Measurements from ENCODE around the gene FAM131A. TPM values are rescaled to one million over a fixed set of nuclear protein-coding genes. Genes with fewer than 3 reads are reported as not detected.
"Not testable (repeated sequence)": the region's sequence is repeated elsewhere in the genome, so short reads cannot be mapped to it uniquely, and the experiment has no call there.

Gene FAM131A
- total and polyA plus RNA-seq, 10 donors: 6.5 to 24.6 (median 14.3) TPM

GRCh38 chr3:184336547-184337398 lies 627 bp upstream of the FAM131A start:
- 21 to 30% (median 25%) methylated on average over 12 to 17 of the region's 17 CpGs for WGBS, 5 donors

GRCh38 chr3:184337981-184338380 lies 581 bp downstream of the FAM131A start:
- Histone ChIP-seq H3K27ac (peak overlapping the region in 5 of 8 donors; percentile 7 to 49 (median 11)), H3K4me1 (peaks cover 8 to 64% (median 33%) of the 10 kb centered on the region in 6 donors), H3K4me3 (peak overlapping the region in 1 of 8 donors; percentile 39), H3K36me3 (peaks cover 0 to 49% (median 36%) of the 10 kb centered on the region in 6 donors), H3K9me3 (no peaks in the 10 kb centered on the region), H3K27me3 (replicated peaks in 1 of 7) (peaks cover 0 to 5% (median 0%) of the 10 kb centered on the region in 7 donors)
- WGBS, 5 donors: 75 to 87% (median 84%) methylated on average over 7 of the region's 7 CpGs
- no peak for DNase-seq
- TF ChIP-seq POLR2AphosphoS5 (IDR thresholded peaks at IDR 0.05): no peak
- no peak for TF ChIP-seq POLR2A (IDR thresholded peaks at IDR 0.05)
- intact Hi-C loops (cut with DNase I; ENCODE audit: low total_unique reads): no loop called here

More at GRCh38 chr3:184336547-184337398, 627 bp upstream of the FAM131A start:
- TF ChIP-seq POLR2AphosphoS5 (IDR thresholded peaks at IDR 0.05) (peak in 2 of 3 donors; percentile 3 to 17), CTCF (IDR thresholded peaks at IDR 0.05 in 8 of 11, conservative IDR thresholded peaks at IDR 0.05 in 3 of 11) (no peak)
- Histone ChIP-seq H3K36me3 (peaks cover 3 to 49% (median 36%) of the 10 kb centered on the region in 6 donors), H3K4me3 (peak overlapping the region; percentile 59 to 83 (median 75)), H3K27ac (peak overlapping the region; percentile 83 to 95 (median 89)), H3K4me1 (peaks cover 8 to 74% (median 40%) of the 10 kb centered on the region in 6 donors), H3K27me3 (replicated peaks in 1 of 7) (peaks cover 0 to 5% (median 0%) of the 10 kb centered on the region in 7 donors), H3K9me3 (no peaks in the 10 kb centered on the region)
- DNase-seq: no peak
- intact Hi-C loops (cut with DNase I; ENCODE audit: low total_unique reads): no loop called here

- Histone ChIP-seq H3K36me3 (peaks cover 0 to 49% (median 33%) of the 10 kb centered on the region in 6 donors), H3K4me3 (peak overlapping the region in 1 of 8 donors; percentile 39), H3K4me1 (peaks cover 8 to 61% (median 33%) of the 10 kb centered on the region in 6 donors), H3K27ac (peak overlapping the region in 5 of 8 donors; percentile 7 to 49 (median 11)), H3K9me3 (no peaks in the 10 kb centered on the region), H3K27me3 (replicated peaks in 1 of 7) (peaks cover 0 to 5% (median 0%) of the 10 kb centered on the region in 7 donors)
- intact Hi-C loops (cut with DNase I; ENCODE audit: low total_unique reads): no loop called here
- DNase-seq: no peak
- TF ChIP-seq POLR2A (IDR thresholded peaks at IDR 0.05) (no peak), POLR2AphosphoS5 (IDR thresholded peaks at IDR 0.05) (peak in 1 of 3 donors; percentile 66), CTCF (IDR thresholded peaks at IDR 0.05 in 8 of 11, conservative IDR thresholded peaks at IDR 0.05 in 3 of 11) (peak in 1 of 11 experiments; percentile 15)
- 16 to 65% (median 39%) methylated on average over 20 to 37 of the region's 37 CpGs for WGBS, 5 donors
Measured at GRCh38 chr3:184338511-184338945, 1.1 kb downstream of the FAM131A start.

GRCh38 chr3:184339001-184339400 lies 1.6 kb downstream of the FAM131A start:
- Histone ChIP-seq H3K4me3 (peak overlapping the region in 1 of 8 donors; percentile 39), H3K27me3 (replicated peaks in 1 of 7) (peaks cover 0 to 5% (median 0%) of the 10 kb centered on the region in 7 donors), H3K9me3 (no peaks in the 10 kb centered on the region), H3K36me3 (peaks cover 0 to 49% (median 28%) of the 10 kb centered on the region in 6 donors), H3K27ac (peak overlapping the region in 1 of 8 donors; percentile 49), H3K4me1 (peaks cover 8 to 56% (median 31%) of the 10 kb centered on the region in 6 donors)
- no peak for DNase-seq
- intact Hi-C loops (cut with DNase I; ENCODE audit: low total_unique reads): no loop called here
- TF ChIP-seq POLR2A (IDR thresholded peaks at IDR 0.05) (no peak), POLR2AphosphoS5 (IDR thresholded peaks at IDR 0.05) (no peak), CTCF (IDR thresholded peaks at IDR 0.05 in 8 of 11, conservative IDR thresholded peaks at IDR 0.05 in 3 of 11) (no peak)
- 76 to 87% (median 82%) methylated on average over 8 of the region's 8 CpGs for WGBS, 5 donors

GRCh38 chr3:184339451-184340135 lies 2.2 kb downstream of the FAM131A start:
- H3K36me3 ChIP-seq: peaks cover 0 to 49% (median 26%) of the 10 kb centered on the region in 6 donors
- H3K4me3 ChIP-seq; H3K27ac ChIP-seq; DNase-seq; intact Hi-C loops (cut with DNase I; ENCODE audit: low total_unique reads); H3K27me3 ChIP-seq (replicated peaks in 1 of 7); H3K9me3 ChIP-seq: not testable (repeated sequence)
- peaks cover 8 to 50% (median 30%) of the 10 kb centered on the region in 6 donors for H3K4me1 ChIP-seq
- WGBS, 5 donors: 95 to 97% (median 97%) methylated on average over 19 of the region's 19 CpGs
